GM12878 (cell line): ENCODE measurements around the gene PCDH7. TPM values are rescaled to one million over a fixed set of nuclear protein-coding genes. Genes with fewer than 3 reads are reported as not detected.

Experiments used
- ATAC-seq: fragments of 200-7000 bp; cut with Tn5 transposase; 3 replicates; pipeline ENCODE4 v1.9.1; 2020; ENCODE audit warnings: mild to moderate bottlenecking, moderate library complexity
- BruUV-seq: library from RNA; stranded (reverse); fragments of 400-500 nt; replicated peaks from 2 replicates; lab custom pipeline; 2021; lab: Mats Ljungman, UMichigan
- CTCF ChIA-PET: fragments of 300-600 bp; sonication (Branson Sonifier 250); formaldehyde crosslinking; extraction: SDS; loops from one replicate; lab custom pipeline; 2021; ENCODE audit warnings: inconsistent platforms; lab: Yijun Ruan, JAX
- POLR2A ChIA-PET: fragments of 350-600 bp; formaldehyde crosslinking; extraction: SDS; loops from one replicate; lab custom pipeline; 2021; ENCODE audit warnings: inconsistent platforms; lab: Charles Lee
- RAD21 ChIA-PET: fragments of 300-600 bp; sonication (Branson Sonifier 250); formaldehyde crosslinking; loops from one replicate; lab custom pipeline; 2023; ENCODE audit warnings: antibody characterized with exemption; ENCODE audit not compliant: unreplicated experiment; lab: Charles Lee
- SMC1A ChIA-PET: fragments of 300-600 bp; sonication (Branson Sonifier 250); formaldehyde crosslinking; loops from one replicate; lab custom pipeline; 2023; ENCODE audit not compliant: unreplicated experiment, uncharacterized antibody; lab: Charles Lee
- DNase-seq: peaks from one replicate; pipeline ENCODE4 v3.0.0-alpha.2; 2011; ENCODE audit warnings: low read depth, low spot score
- FAIRE-seq: peaks from 3 replicates; lab custom pipeline; 2011; peaks lifted over from hg19 to GRCh38; lab: Jason Lieb, UNC
- H2AFZ ChIP-seq: 2 replicates; pipeline ENCODE4 v1.6.0; 2011; ENCODE audit warnings: low read depth, low read length, control low read depth; ENCODE audit not compliant: control insufficient read depth
- H3K27ac ChIP-seq: 2 replicates; pipeline ENCODE4 v1.5.1; 2011; ENCODE audit warnings: control low read depth; ENCODE audit not compliant: control insufficient read depth, insufficient read depth
- H3K27me3 ChIP-seq, 2 experiments: replicated peaks in 1 of 2; 2 replicates each; pipeline versions ENCODE4 v1.6.0 to v1.6.1; 2011; ENCODE audit warnings: low read length in 1 of 2; ENCODE audit not compliant: control insufficient read depth in 2 of 2, insufficient read depth in 2 of 2
- H3K36me3 ChIP-seq, 2 experiments: 2 replicates each; pipeline ENCODE4 v1.5.1; 2011; ENCODE audit warnings: low read length in 1 of 2; ENCODE audit not compliant: control insufficient read depth in 2 of 2, insufficient read depth in 2 of 2
- H3K4me1 ChIP-seq: 2 replicates; pipeline ENCODE4 v1.6.1; 2011; ENCODE audit warnings: mild to moderate bottlenecking, low read length, moderate library complexity, mixed read lengths; ENCODE audit not compliant: control insufficient read depth, insufficient read depth
- H3K4me2 ChIP-seq: 2 replicates; pipeline ENCODE4 v1.6.0; 2011; ENCODE audit warnings: control low read depth; ENCODE audit not compliant: control insufficient read depth, insufficient read depth
- H3K4me3 ChIP-seq: fragments of 200-600 bp; sonication (generic); 2 replicates; pipeline ENCODE4 v1.5.1; 2016
- H3K79me2 ChIP-seq: 2 replicates; pipeline ENCODE4 v1.6.0; 2011; ENCODE audit warnings: low read length; ENCODE audit not compliant: control insufficient read depth, insufficient read depth
- H3K9ac ChIP-seq: 2 replicates; pipeline ENCODE4 v1.8.0; 2011; ENCODE audit warnings: low read length, control low read depth, mixed read lengths; ENCODE audit not compliant: control insufficient read depth, insufficient read depth
- H3K9me3 ChIP-seq: replicated peaks from 3 replicates; pipeline ENCODE4 v1.5.1; 2011; ENCODE audit warnings: mild to moderate bottlenecking, low read length; ENCODE audit not compliant: control insufficient read depth, insufficient read depth
- H4K20me1 ChIP-seq: 2 replicates; pipeline ENCODE4 v1.6.0; 2011; ENCODE audit not compliant: control insufficient read depth, insufficient read depth
- BHLHE40 ChIP-seq, 2 experiments: fragments of 450-650 bp in 1 of 2; IDR thresholded peaks; 2 replicates each; pipeline ENCODE4 v1.6.1; 2011 to 2017; ENCODE audit warnings: low read depth in 2 of 2, borderline replicate concordance in 1 of 2, improper control_type of control experiment in 1 of 2, low read length in 1 of 2, mild to moderate bottlenecking in 1 of 2
- EGR1 ChIP-seq, 2 experiments: IDR thresholded peaks; 1 replicate in 1 of 2; 2 replicates in 1 of 2; pipeline ENCODE4 v1.6.1; 2011 to 2012; ENCODE audit warnings: low read depth in 2 of 2, low read length in 2 of 2, borderline replicate concordance in 1 of 2, mild to moderate bottlenecking in 1 of 2, moderate library complexity in 1 of 2
- ESRRA ChIP-seq: IDR thresholded peaks from 2 replicates; pipeline ENCODE4 v1.6.1; 2012; ENCODE audit warnings: mild to moderate bottlenecking, low read length, improper control_type of control experiment
- ETV6 ChIP-seq, 2 experiments: fragments of 450-650 bp in 1 of 2; IDR thresholded peaks in 1 of 2; conservative IDR thresholded peaks in 1 of 2; 2 replicates each; pipeline ENCODE4 v1.6.1; 2014; ENCODE audit warnings: antibody characterized with exemption in 1 of 2, borderline replicate concordance in 1 of 2, low read depth in 1 of 2, mild to moderate bottlenecking in 1 of 2, moderate library complexity in 1 of 2
- EZH2 ChIP-seq: IDR thresholded peaks from 2 replicates; pipeline ENCODE4 v1.6.1; 2012; ENCODE audit warnings: low read depth, mild to moderate bottlenecking, control low read depth, inconsistent platforms, low read length, borderline replicate concordance; ENCODE audit not compliant: control insufficient read depth
- IKZF2 ChIP-seq, 2 experiments: fragments of 450-650 bp; IDR thresholded peaks; 2 replicates each; pipeline ENCODE4 v1.6.1; 2017; ENCODE audit warnings: mild to moderate bottlenecking in 2 of 2, moderate library complexity in 2 of 2
- MYB ChIP-seq: fragments of 150-350 bp; IDR thresholded peaks from 2 replicates; pipeline ENCODE4 v1.6.1; 2014; ENCODE audit warnings: mild to moderate bottlenecking, low read depth, low read length, borderline replicate concordance
- NFIC ChIP-seq: IDR thresholded peaks from 2 replicates; pipeline ENCODE4 v1.6.1; 2012; ENCODE audit warnings: low read depth, mild to moderate bottlenecking, inconsistent platforms, low read length, moderate library complexity
- NR2F1 ChIP-seq: fragments of 450-650 bp; conservative IDR thresholded peaks from 2 replicates; pipeline ENCODE4 v1.6.1; 2017; ENCODE audit warnings: mild to moderate bottlenecking
- SIX5 ChIP-seq: IDR thresholded peaks from 2 replicates; pipeline ENCODE4 v1.6.1; 2011; ENCODE audit warnings: mild to moderate bottlenecking, low read depth, low read length, moderate library complexity; ENCODE audit not compliant: severe bottlenecking
- SUPT20H ChIP-seq: IDR thresholded peaks from 2 replicates; pipeline ENCODE4 v1.6.1; 2011; ENCODE audit warnings: low read depth, mild to moderate bottlenecking, low read length, moderate library complexity, borderline replicate concordance; ENCODE audit not compliant: control insufficient read depth
- TCF7 ChIP-seq: IDR thresholded peaks from 2 replicates; pipeline ENCODE4 v1.6.1; 2014; ENCODE audit warnings: antibody characterized with exemption, borderline replicate concordance
- ZNF24 ChIP-seq: fragments of 450-650 bp; IDR thresholded peaks from 2 replicates; pipeline ENCODE4 v1.6.1; 2017; ENCODE audit warnings: antibody characterized with exemption, mild to moderate bottlenecking
- whole genome bisulfite sequencing: methylation state at CpG from one replicate; pipeline ENCODE4 v1.1.6; 2016; ENCODE audit warnings: low lambda C conversion rate; ENCODE audit not compliant: insufficient replicate concordance, insufficient coverage; ENCODE audit errors: missing lambda C conversion rate; 5-methylcytosine and 5-hydroxymethylcytosine counted together
- in situ Hi-C: fragments of 300-500 bp; cut with MboI; formaldehyde crosslinking; loops from 9 replicates; pipeline ENCODE4 v1.14.3; 2018; ENCODE audit warnings: mixed read lengths
- intact Hi-C: fragments of 100-400 bp; cut with micrococcal nuclease; formaldehyde crosslinking; loops from one replicate; pipeline ENCODE4 v1.14.2; 2022; ENCODE audit not compliant: unreplicated experiment
- polyA plus RNA-seq, 11 experiments: library from polyadenylated mRNA; depleted of rRNA in 4 of 11; unstranded in 6 of 11; stranded (reverse) in 5 of 11; fragments of >200 nt; fragmentation: Nextera tagmentation in 4 of 11; fragmentation: Illumina TruSeq in 1 of 11; extraction: Ambion mirVana in 4 of 11; extraction: Trizol in 1 of 11; gene quantifications; 1 replicate in 1 of 11; 2 replicates in 10 of 11; pipeline versions ENCODE4 v1.2.1 to v1.2.3, GENCODE V29; 2011 to 2016; ENCODE audit warnings: inconsistent platforms in 2 of 11, missing spikeins in 2 of 11, low read depth in 1 of 11
- total RNA-seq, 4 experiments: library from RNA; depleted of rRNA in 3 of 4; stranded (reverse); fragments of >200 nt in 3 of 4; fragmentation: Illumina TruSeq in 1 of 4; extraction: Trizol in 1 of 4; gene quantifications; 2 replicates each; pipeline versions ENCODE4 v1.2.1 to v1.2.3, GENCODE V29; 2013 to 2021
- TF ChIP-seq, protein P1 (sequence below): fragments of 450-650 bp; IDR thresholded peaks from 2 replicates; pipeline ENCODE4 v1.6.1; 2017; ENCODE audit warnings: mild to moderate bottlenecking

PCDH7 gene
- total and polyA plus RNA-seq, 10 of the 15 experiments (the other 5 are each of a cell fraction or from before 2014, with no cell fraction given): 0.02 to 0.06 (median 0.03) TPM; not detected in 7

DNA sequence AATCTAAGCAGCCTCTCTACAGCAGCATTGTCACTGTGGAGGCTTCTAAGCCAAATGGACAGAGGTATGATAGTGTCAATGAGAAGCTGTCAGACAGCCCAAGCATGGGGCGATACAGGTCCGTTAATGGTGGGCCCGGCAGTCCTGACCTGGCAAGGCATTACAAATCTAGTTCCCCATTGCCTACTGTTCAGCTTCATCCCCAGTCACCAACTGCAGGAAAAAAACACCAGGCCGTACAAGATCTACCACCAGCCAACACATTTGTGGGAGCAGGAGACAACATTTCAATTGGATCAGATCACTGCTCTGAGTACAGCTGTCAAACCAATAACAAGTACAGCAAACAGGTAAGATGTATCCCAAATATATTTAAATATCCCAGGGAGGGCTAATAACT is 4.1 kb downstream of the PCDH7 start:
- ATAC-seq (no peak), FAIRE-seq (no peak), DNase-seq (no peak)
- Histone ChIP-seq H3K4me3 (no peak overlapping the region), H3K4me1 (no peaks in the 10 kb centered on the region), H3K79me2 (no peaks in the 10 kb centered on the region), H3K4me2 (no peak overlapping the region), H2AFZ (no peak overlapping the region), H3K36me3 (no peaks in the 10 kb centered on the region), H3K27ac (no peak overlapping the region), H3K9ac (no peak overlapping the region), H4K20me1 (no peaks in the 10 kb centered on the region), H3K9me3 (peaks cover 2% of the 10 kb centered on the region; the same call in 1 of the 3 replicates), H3K27me3 (peaks cover 0 to 12% of the 10 kb centered on the region in 2 experiments; a peak in 3 of 4 replicates)
- ChIA-PET POLR2A (no interaction called here), CTCF (interaction anchor here (0.6 to 1.2 kb wide), 3 partner anchors 9 to 21 kb away, joined by 3 to 4 read pairs (median 4); no protein-coding TSS in a partner anchor), SMC1A (no interaction called here), RAD21 (no interaction called here)
- TF ChIP-seq EZH2: no peak
- TF ChIP-seq NR2F1: no peak
- no peak for TF ChIP-seq SUPT20H
- no peak for TF ChIP-seq EGR1 (IDR thresholded peaks at IDR 0.05; ENCODE audit: borderline replicate concordance in 1 of 2, low read depth in 2 of 2, low read length in 2 of 2)
- no peak for TF ChIP-seq BHLHE40 (IDR thresholded peaks at IDR 0.05; ENCODE audit: borderline replicate concordance in 1 of 2, low read depth in 2 of 2, low read length in 1 of 2)
- TF ChIP-seq NFIC: no peak
- TF ChIP-seq, protein P1, sequence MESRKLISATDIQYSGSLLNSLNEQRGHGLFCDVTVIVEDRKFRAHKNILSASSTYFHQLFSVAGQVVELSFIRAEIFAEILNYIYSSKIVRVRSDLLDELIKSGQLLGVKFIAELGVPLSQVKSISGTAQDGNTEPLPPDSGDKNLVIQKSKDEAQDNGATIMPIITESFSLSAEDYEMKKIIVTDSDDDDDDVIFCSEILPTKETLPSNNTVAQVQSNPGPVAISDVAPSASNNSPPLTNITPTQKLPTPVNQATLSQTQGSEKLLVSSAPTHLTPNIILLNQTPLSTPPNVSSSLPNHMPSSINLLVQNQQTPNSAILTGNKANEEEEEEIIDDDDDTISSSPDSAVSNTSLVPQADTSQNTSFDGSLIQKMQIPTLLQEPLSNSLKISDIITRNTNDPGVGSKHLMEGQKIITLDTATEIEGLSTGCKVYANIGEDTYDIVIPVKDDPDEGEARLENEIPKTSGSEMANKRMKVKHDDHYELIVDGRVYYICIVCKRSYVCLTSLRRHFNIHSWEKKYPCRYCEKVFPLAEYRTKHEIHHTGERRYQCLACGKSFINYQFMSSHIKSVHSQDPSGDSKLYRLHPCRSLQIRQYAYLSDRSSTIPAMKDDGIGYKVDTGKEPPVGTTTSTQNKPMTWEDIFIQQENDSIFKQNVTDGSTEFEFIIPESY: no peak
- TF ChIP-seq IKZF2 (IDR thresholded peaks at IDR 0.05): no peak
- TF ChIP-seq ESRRA: no peak
- TF ChIP-seq ZNF24: no peak
- TF ChIP-seq SIX5: no peak
- no peak for TF ChIP-seq TCF7
- no peak for TF ChIP-seq MYB
- no peak for TF ChIP-seq ETV6 (conservative IDR thresholded peaks at IDR 0.05 in 1 of 2, IDR thresholded peaks at IDR 0.05 in 1 of 2; ENCODE audit: borderline replicate concordance in 1 of 2, low read depth in 1 of 2)
- WGBS: 57% methylated on average over 4 of the region's 4 CpGs
- no TSS peak for BruUV-seq
- in situ Hi-C loops (loop anchor here (25.0 kb wide), 1 partner anchor 938 kb away; no protein-coding TSS in a partner anchor), intact Hi-C loops (no loop called here)
